ENCODE data around the gene KCNQ1. TPM values are rescaled to one million over a fixed set of nuclear protein-coding genes. Genes with fewer than 3 reads are reported as not detected.

The KCNQ1 gene
- total RNA-seq, 1 experiment from 2014 or later: 2.5 TPM

GRCh38 chr11:2421226-2421994 is 23.4 kb upstream of the KCNQ1 start:
- ChIA-PET CTCF (interaction anchor here (0.6 to 7.6 kb wide), 44 partner anchors 11 to 769 kb away, joined by 3 to 398 read pairs (median 5); partner anchors contain the start of genes C11orf21, CD81, TSPAN32 and TSSC4), POLR2A (interaction anchor here (1.7 kb wide), 1 partner anchor 117 kb away, joined by 4 read pairs; no protein-coding TSS in a partner anchor)
- no peak for TF ChIP-seq PRRX2 (CRISPR knock-in tag; IDR thresholded peaks at IDR 0.05)
- no peak for TF ChIP-seq ZNF532 (CRISPR knock-in tag; IDR thresholded peaks at IDR 0.05; ENCODE audit: borderline replicate concordance)
- no peak for TF ChIP-seq HMGA2 (CRISPR knock-in tag; IDR thresholded peaks at IDR 0.05)
- no peak for TF ChIP-seq ZNF219 (CRISPR knock-in tag; IDR thresholded peaks at IDR 0.05; ENCODE audit: borderline replicate concordance)
- no peak for TF ChIP-seq E2F4 (CRISPR knock-in tag; IDR thresholded peaks at IDR 0.05; ENCODE audit: borderline replicate concordance, low read depth)
- TF ChIP-seq JAZF1 (CRISPR knock-in tag; IDR thresholded peaks at IDR 0.05): no peak
- TF ChIP-seq MXD4 (CRISPR knock-in tag; IDR thresholded peaks at IDR 0.05; ENCODE audit: borderline replicate concordance): no peak
- TF ChIP-seq CDX4 (CRISPR knock-in tag; IDR thresholded peaks at IDR 0.05; ENCODE audit: borderline replicate concordance): no peak
- TF ChIP-seq JUN (CRISPR knock-in tag; IDR thresholded peaks at IDR 0.05): no peak
- no peak for TF ChIP-seq NFYB (CRISPR knock-in tag; conservative IDR thresholded peaks at IDR 0.05; ENCODE audit: low read depth)
- TF ChIP-seq NFE2L1 (CRISPR knock-in tag; IDR thresholded peaks at IDR 0.05): no peak
- no peak for TF ChIP-seq GABPB1 (CRISPR knock-in tag; IDR thresholded peaks at IDR 0.05)
- TF ChIP-seq ESRRA (CRISPR knock-in tag; IDR thresholded peaks at IDR 0.05; ENCODE audit: borderline replicate concordance): no peak
- no peak overlapping the region for H3K27ac Mint-ChIP-seq
- H3K4me1 Mint-ChIP-seq: no peaks in the 10 kb centered on the region
- H3K27me3 Mint-ChIP-seq (ENCODE audit: low read depth): peaks cover 4% of the 10 kb centered on the region
- ATAC-seq: no peak
- no peak for DNase-seq (ENCODE audit: low spot score)
- H3K4me3 Mint-ChIP-seq: no peak overlapping the region
- H3K9me3 Mint-ChIP-seq: no peaks in the 10 kb centered on the region
- H3K36me3 Mint-ChIP-seq: no peaks in the 10 kb centered on the region

GRCh38 chr11:2421996-2422395 is 22.8 kb upstream of the KCNQ1 start:
- Mint-ChIP-seq H3K27me3 (ENCODE audit: low read depth) (peaks cover 4% of the 10 kb centered on the region), H3K4me1 (no peaks in the 10 kb centered on the region), H3K9me3 (no peaks in the 10 kb centered on the region), H3K4me3 (no peak overlapping the region), H3K36me3 (no peaks in the 10 kb centered on the region), H3K27ac (no peak overlapping the region)
- ATAC-seq (no peak), DNase-seq (ENCODE audit: low spot score) (no peak)
- TF ChIP-seq USF2 (CRISPR knock-in tag; IDR thresholded peaks at IDR 0.05): no peak
- no peak for TF ChIP-seq CREM (CRISPR knock-in tag; IDR thresholded peaks at IDR 0.05)
- TF ChIP-seq USF1 (CRISPR knock-in tag; IDR thresholded peaks at IDR 0.05): no peak
- no peak for TF ChIP-seq ZNF219 (CRISPR knock-in tag; IDR thresholded peaks at IDR 0.05; ENCODE audit: borderline replicate concordance)
- ChIA-PET POLR2A (no interaction called here), CTCF (interaction anchor here (1.6 to 7.6 kb wide), 6 partner anchors 13 to 769 kb away, joined by 4 to 398 read pairs (median 52); partner anchors contain the start of genes C11orf21, TSPAN32 and TSSC4)

All from WTC11 (cell line).